ENCODE results near the gene TMEFF2.

TMEFF2 gene

DNA sequence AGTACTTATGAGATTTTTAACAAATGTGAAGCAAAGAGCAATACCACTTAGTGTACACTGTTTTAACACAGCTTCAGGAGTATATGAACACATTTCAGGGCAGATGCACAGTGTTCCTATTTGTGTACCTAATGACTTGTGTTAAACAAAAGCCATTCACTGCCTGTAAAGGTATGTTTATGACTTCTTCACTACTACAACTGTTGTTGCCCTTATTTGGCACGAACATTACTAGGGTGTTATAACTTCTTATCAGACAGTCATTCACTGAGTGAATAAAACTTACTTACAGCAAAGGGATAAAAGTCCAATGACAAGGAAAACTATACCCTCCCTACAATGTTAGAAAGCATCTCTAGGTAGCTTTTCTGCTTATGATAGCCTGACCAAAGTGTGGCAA lies 262.4 kb downstream of the TMEFF2 start:
- no peak overlapping the region for H3K4me3 ChIP-seq (ENCODE audit: low read depth, low read length)
- TF ChIP-seq, protein P1, sequence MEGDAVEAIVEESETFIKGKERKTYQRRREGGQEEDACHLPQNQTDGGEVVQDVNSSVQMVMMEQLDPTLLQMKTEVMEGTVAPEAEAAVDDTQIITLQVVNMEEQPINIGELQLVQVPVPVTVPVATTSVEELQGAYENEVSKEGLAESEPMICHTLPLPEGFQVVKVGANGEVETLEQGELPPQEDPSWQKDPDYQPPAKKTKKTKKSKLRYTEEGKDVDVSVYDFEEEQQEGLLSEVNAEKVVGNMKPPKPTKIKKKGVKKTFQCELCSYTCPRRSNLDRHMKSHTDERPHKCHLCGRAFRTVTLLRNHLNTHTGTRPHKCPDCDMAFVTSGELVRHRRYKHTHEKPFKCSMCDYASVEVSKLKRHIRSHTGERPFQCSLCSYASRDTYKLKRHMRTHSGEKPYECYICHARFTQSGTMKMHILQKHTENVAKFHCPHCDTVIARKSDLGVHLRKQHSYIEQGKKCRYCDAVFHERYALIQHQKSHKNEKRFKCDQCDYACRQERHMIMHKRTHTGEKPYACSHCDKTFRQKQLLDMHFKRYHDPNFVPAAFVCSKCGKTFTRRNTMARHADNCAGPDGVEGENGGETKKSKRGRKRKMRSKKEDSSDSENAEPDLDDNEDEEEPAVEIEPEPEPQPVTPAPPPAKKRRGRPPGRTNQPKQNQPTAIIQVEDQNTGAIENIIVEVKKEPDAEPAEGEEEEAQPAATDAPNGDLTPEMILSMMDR (IDR thresholded peaks at IDR 0.05; ENCODE audit: borderline replicate concordance, insufficient read depth, low read depth, low read length), result no peak

DNA sequence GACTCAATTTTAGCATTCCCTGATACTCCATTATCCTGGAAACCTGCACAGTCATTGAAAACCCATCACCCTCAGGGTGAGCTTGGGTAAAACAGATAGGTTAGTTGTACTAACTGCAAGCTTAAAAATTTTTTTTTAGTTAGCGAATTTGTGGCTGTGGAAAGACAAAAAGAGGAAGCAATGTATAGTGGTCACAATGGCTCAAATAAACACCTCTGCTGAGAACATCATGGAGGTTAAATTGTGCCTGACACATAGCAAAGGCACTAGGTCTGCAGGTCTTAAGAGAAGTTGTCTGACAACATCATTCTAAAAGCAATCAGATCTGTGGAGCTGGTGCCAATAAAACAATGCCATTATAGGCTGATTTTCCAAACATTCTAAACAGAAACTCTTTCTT lies 263.4 kb downstream of the TMEFF2 start:
- TF ChIP-seq, protein P1 (IDR thresholded peaks at IDR 0.05; ENCODE audit: borderline replicate concordance, insufficient read depth, low read depth, low read length), result no peak
- H3K4me3 ChIP-seq (ENCODE audit: low read depth, low read length), result no peak overlapping the region

DNA sequence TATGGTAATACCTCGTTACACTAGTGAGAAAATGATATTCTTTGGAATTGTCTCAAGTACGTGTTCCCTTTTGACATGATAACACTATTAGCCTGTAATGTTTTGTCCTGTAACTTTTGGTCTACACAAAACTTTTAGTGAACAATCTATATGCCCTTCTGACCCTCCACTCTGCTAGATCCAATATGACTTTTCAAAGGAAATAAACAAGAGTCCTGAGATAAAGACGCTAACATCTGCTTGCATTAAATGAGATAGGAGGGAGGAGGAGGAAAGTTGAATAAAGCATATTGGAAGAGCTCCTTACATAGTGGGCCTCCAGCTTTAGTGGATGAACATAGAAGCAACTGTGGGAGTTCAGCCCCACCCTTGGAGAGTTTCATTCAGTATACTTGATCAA lies 264.5 kb downstream of the TMEFF2 start:
- TF ChIP-seq, protein P1 (IDR thresholded peaks at IDR 0.05; ENCODE audit: borderline replicate concordance, insufficient read depth, low read depth, low read length), result no peak
- no peak overlapping the region for H3K4me3 ChIP-seq (ENCODE audit: low read depth, low read length)

DNA sequence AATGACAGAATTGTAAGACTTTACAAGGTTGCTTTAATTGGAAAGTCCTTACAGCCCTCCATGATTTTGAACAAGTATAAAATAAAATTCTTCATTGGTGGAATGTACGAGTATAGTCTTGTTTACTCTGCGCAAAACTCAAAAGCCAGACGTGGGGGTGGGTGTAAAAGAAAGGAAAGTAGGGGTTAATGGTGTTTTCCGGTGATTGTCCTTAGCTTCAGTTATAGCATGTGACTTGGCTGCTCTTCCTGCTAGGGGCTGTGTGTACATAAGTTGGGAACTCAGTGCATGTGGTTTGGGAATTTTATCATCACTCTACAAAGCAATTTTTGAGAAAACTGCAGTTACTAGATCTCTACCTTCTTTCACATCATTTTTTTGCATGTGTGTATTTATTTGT lies 265.4 kb downstream of the TMEFF2 start:
- TF ChIP-seq, protein P1 (IDR thresholded peaks at IDR 0.05; ENCODE audit: borderline replicate concordance, insufficient read depth, low read depth, low read length), result no peak
- no peak overlapping the region for H3K4me3 ChIP-seq (ENCODE audit: low read depth, low read length)

DNA sequence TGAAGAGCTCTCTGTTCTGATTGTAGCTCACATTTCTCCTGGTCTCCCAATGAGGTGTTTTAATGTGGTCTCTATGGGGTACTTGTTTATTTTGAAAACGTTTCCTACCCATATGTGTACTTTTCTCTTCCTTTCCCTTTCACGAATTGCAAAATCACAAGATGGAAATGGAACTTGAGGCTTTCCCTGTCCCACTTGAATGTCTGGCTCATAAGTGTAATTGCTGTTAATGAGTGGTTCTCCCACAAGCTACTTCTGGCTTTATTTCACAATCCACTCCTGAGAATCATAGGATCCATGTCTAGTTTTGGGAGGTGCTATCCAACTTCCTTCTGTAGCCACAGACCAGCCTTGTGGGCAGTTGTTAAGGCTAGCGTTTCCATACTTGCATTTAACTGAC lies 266.7 kb downstream of the TMEFF2 start:
- TF ChIP-seq, protein P1 (IDR thresholded peaks at IDR 0.05; ENCODE audit: borderline replicate concordance, insufficient read depth, low read depth, low read length), result no peak
- H3K4me3 ChIP-seq (ENCODE audit: low read depth, low read length), result no peak overlapping the region

DNA sequence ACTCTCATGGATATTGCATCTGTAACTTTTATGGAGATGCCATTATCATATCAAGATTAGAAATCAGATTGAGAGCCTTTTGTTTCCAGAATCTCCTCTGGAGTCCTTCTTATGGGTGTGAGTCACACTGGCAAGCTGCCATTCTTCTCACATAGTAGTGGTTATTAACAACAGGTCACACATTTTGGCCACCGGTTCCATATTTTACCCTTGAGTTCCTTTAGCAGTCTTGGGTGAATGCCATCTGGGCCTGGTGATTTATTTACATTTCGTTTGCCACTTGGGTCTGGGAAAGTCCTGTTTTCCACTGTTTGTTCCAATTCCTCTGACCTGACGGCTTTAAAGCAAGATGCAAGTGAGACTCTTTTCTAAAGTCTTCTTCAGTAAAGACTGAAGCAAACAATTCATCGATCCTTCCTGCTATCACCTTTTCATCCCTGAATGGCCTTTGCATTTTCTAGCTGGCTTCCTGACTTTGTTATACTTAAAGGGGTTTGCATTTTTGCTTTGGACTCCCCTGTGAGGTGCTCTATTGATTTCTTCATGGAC lies 267.3 kb downstream of the TMEFF2 start:
- H3K4me3 ChIP-seq (ENCODE audit: low read depth, low read length), result no peak overlapping the region
- TF ChIP-seq, protein P1 (IDR thresholded peaks at IDR 0.05; ENCODE audit: borderline replicate concordance, insufficient read depth, low read depth, low read length), result no peak

DNA sequence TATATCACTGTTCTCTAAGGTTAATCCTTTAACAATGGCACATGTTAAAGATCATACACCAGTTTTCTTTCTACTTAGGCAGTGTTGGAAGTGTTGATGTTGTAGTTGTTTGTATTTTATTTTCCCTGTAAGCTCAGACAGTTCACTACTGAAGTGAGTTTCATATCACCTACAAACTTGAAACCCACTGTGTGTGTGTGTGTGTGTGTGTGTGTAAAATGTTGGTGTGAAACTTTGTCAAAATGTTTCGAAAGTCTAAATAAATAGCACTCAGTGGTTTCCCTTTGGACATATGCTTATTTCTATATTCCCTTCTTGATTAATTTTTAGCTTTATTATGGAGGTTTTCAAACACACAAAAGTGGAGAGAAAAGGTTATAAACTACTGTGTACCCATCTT lies 268.1 kb downstream of the TMEFF2 start:
- TF ChIP-seq, protein P1 (IDR thresholded peaks at IDR 0.05; ENCODE audit: borderline replicate concordance, insufficient read depth, low read depth, low read length), result no peak
- H3K4me3 ChIP-seq (ENCODE audit: low read depth, low read length), result no peak overlapping the region
